GM18519 (cell line): ENCODE results near the gene ANKRD13C.
"Not testable (repeated sequence)": the region's sequence is repeated elsewhere in the genome, so short reads cannot be mapped to it uniquely, and the experiment has no call there.

Experiments used
- ATAC-seq: cut with Tn5 transposase; IDR thresholded peaks from one replicate; pipeline ENCODE4 v1.9.1; 2021; ENCODE audit warnings: mild to moderate bottlenecking, moderate library complexity; ENCODE audit not compliant: unreplicated experiment, low FRiP score

Gene ANKRD13C

GRCh38 chr1:70354332-70355110, at the start of gene ANKRD13C:
Gene ANKRD13C (minus strand): TSS chr1:70354722. CDS start chr1:70354408, 314 bp downstream.
- ATAC-seq, result peak; percentile 70

DNA sequence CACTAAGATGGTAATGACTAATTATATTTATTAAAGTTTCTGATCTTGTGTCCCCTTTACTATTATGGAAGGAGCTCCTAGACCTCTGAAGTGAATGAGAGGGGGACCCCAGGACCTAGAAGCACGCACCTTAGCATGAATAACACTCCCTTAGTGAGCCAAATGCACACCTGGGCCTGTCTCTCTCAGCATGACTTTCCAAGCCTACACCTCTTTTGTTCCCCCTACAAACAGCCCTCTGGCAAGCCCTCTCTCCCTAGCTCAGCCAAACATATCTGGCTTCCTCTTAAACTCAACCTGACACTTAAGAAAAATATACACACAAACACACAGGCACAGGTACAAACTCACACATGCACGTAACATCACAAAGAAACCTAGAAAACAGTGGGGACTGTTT, 49.2 kb upstream of the ANKRD13C start:
- no peak for ATAC-seq

DNA sequence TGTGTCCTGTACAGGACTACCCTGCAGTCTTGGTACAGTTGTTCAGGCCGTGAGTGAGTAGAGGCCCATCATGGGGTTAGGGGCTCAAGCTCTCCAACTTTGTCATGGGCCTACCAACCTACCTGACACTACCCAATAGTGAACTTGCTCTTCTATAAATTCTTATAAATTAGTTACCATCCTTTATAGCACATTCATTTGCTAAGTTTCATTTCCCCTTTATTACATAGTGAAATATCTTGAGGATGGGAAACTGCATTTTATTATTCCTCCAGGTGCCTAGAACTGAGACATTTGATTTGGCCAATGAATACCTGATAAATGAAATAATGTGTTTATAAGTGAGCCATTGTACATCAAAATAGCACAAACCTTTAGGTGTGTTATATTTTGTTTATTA, 47.5 kb upstream of the ANKRD13C start:
- ATAC-seq, result no peak

- no peak for ATAC-seq
Measured at GRCh38 chr1:70400335-70400734, 45.8 kb upstream of the ANKRD13C start.

DNA sequence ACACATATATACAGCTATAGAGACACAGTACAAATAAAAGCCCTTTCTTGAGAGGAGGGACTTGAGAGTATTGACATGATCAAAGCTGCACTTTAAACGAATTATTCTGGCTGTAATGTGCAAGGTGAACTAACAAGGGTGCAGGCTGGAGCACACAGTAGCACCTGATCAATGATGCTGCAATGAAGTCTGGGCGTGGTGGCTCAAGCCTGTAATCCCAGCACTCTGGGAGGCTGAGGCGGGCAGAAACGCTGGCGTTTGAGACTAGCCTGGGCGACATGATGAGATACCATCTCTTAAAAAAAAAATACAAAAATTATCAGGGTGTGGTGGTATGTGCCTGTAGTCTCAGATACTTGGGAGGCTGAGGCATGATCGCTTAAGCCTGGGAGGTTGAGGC, 42.5 kb upstream of the ANKRD13C start:
- ATAC-seq, result no peak

DNA sequence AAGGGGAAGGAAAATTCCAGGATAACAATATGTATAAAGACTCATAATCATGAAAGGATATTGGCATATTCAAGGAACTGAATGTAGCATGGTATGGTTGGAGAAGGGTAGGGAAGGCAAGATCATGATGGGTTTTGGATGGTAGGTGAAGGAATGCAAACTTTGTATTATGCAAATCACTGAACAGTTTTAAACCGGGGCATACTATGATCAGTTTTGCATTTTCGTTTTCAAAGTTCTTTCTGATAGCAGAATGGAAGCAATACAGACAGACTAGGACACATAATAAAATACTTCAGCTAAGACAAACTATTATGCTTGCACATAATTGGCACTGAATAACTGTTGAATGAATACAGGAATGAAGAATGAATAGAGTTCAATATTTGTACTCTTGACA, 42.1 kb upstream of the ANKRD13C start:
- no peak for ATAC-seq

DNA sequence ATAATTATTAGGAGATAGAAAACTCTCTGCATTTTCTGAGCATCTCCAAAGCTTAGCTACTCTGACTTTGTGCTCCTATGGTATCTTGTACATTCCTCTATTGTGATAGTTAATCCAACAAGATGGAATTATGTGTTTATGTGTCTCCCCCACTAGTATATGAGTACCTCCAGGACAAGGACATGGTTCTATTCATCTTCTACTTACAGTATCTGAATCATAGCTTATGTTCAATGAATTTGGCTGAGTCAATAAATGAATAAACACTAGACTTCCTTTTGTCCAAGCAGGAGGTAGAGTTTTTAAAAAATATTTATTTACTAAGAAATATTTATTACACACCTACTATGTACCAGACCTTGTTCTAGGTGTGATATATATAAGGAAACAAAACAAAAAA, 38.1 kb upstream of the ANKRD13C start:
- ATAC-seq, result no peak

GRCh38 chr1:70387507-70387906, 33.0 kb upstream of the ANKRD13C start:
- ATAC-seq, result no peak

DNA sequence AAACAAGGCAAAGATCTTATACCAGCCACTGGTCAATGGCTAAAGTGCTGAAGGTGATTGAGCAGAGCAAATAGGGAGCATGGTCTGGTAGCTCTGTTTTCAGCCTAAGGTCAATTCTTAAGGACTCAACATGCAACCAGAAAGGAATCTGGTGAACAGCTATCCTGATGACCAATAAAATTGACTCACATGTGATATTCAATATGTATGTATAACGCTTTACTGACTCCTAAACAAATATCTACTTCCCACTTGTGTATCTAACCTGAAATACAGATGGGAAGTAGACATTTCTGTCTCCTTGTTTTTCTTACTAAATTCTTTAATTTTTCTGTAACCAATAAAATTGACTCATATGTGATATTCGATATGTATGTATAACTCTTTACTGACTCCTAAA, 31.6 kb upstream of the ANKRD13C start:
- ATAC-seq, result no peak

DNA sequence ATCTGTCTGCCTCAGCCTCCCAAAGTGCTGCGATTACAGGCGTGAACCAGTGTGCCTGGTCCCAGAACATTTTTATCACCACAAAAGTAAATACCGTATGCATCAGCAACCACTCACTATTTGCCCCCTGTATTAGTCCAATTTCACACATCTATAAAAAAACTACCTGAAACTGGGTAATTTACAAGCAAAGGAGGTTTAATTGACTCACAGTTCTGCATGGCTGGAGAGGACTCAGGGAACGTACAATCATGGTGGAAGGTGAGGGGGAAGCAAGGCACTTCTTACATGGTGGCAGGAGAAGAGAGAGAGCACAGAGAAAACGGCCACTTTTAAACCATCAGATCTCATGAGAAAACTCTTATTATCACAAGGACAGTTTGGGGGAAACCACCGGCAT, 31.0 kb upstream of the ANKRD13C start:
- ATAC-seq, result no peak

- no peak for ATAC-seq
Measured at GRCh38 chr1:70384542-70384941, 30.0 kb upstream of the ANKRD13C start.

- ATAC-seq, result no peak
Measured at GRCh38 chr1:70383483-70383882, 29.0 kb upstream of the ANKRD13C start.

DNA sequence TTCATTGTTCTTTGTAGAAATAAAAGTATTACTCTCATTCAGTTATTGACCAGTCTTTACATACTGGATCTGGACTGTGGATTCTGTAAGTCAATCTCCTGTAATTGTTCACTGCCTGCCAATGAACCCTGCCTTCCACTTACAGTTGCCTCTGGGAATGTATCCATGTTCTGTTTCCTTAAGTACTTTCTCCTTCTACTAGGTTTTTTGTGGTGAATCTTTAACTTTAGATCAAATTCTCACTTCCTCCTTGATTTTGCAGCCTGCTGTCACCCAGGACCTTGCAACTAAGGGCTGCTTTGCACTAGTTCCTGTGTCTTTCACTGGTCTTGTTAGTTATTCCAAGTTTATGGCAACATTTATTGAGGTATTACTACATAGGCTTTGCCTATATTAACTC, 28.2 kb upstream of the ANKRD13C start:
- ATAC-seq, result peak; percentile 52

DNA sequence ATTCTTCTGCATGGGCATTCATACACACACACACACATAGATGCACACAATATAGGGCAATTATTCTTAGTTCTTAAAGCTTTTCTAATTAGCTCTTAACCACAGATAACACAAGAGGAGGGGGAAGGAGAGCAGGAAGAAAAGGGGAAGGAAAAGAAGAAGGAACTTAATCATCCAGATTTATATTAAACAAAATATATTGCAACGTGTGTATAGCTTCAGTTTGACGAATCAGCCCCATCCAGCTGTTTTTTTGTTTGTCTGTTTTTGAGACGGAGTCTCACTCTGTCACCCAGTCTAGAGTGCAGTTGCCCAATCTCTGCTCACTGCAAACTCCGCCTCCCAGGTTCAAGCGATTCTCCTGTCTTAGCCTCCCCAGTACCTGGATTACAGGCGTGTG, 21.7 kb upstream of the ANKRD13C start:
- no peak for ATAC-seq

GRCh38 chr1:70373580-70373979, 19.1 kb upstream of the ANKRD13C start:
- not testable (repeated sequence) for ATAC-seq

- ATAC-seq, result no peak
Measured at GRCh38 chr1:70372426-70372825, 17.9 kb upstream of the ANKRD13C start.

DNA sequence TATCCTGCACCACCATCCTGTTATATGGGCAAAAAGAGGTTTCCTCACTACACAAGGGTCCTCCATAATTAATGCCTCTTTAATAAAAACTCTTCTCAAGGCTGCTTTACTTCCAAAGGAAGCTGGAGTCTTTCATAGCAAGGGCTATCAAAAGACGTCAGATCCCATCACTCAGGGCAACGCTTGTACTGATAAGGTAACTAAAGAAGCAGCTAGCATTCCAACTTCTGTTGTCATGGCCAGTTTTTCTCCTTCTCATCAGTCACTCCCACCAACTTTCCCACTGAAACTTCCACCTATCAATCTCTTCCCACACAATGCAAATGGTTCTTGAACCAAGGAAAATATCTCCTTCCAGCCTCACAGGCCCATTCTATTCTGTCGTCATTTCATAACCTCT, 17.1 kb upstream of the ANKRD13C start:
- ATAC-seq, result not testable (repeated sequence)

DNA sequence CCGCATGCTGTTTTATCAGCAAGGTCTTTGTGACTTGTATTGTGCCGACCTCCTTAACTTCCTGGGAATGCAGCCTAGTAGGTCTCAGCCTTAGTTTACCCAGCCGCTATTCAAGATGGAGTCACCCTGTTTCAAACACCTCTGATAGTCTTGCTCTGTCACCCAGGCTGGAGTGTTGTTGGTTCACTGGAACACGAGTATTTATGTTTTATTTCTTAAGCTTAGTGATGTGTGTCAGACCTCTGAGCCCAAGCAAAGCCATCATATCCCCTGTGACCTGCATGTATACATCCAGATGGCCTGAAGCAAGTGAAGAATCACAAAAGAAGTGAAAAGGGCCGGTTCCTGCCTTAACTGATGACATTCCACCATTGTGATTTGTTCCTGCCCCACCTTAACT, 12.9 kb upstream of the ANKRD13C start:
- not testable (repeated sequence) for ATAC-seq

- not testable (repeated sequence) for ATAC-seq
Measured at GRCh38 chr1:70366997-70367396, 12.5 kb upstream of the ANKRD13C start.

DNA sequence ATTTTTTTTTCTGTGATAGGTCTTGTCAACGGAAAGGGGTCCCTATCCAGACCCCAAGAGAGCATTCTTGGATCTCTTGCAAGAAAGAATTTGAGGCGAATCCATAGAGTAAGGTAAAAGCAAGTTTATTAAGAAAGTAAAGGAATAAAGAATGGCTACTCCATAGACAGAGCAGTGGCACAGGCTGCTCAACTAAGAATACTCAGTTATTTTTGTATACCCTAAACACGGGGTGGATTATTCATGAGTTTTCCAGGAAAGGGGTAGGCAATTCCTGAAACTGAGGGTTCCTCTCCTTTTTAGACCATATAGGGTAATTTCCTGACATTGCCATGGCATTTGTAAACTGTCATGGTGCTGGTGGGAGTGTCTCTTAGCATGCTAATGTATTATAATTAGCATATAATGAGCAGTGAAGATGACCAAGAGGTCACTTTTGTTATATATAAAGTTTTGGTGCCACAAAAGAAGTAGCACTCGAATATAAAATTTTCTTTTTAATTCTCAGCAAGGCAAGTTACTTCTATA, 12.0 kb upstream of the ANKRD13C start:
- ATAC-seq, result not testable (repeated sequence)

DNA sequence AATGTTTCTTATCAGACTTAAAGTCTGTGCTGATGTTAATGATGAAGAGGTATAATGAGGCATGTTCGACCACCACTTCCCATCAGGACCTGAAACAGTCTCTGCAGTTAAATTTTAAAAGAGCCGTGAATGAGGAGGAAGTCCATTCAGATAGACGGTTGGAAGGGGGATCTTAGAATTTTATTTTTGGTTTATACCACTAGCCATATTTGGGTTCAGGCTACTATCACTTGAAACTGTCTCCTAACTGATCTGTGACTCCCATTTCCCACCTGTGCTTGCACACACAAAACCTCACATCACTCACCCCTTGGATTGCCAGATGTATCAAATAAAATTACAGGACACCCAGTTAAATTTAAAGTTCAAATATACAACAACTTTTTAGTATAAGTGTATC, 9.9 kb upstream of the ANKRD13C start:
- no peak for ATAC-seq

GRCh38 chr1:70361727-70362398, 7.3 kb upstream of the ANKRD13C start:
- ATAC-seq, result no peak
